Choroid plexus epithelial cell (primary cell): ENCODE measurements around the gene TNFRSF21.
"Not testable (repeated sequence)": the region's sequence is repeated elsewhere in the genome, so short reads cannot be mapped to it uniquely, and the experiment has no call there.

Experiments
- DNase-seq: peaks from one replicate; pipeline ENCODE4 v3.0.0-alpha.2; 2010; ENCODE audit warnings: low read depth
- H3K4me3 ChIP-seq: 2 replicates; pipeline ENCODE4 v1.5.1; 2011; ENCODE audit warnings: low read depth, mild to moderate bottlenecking, control low read depth, low read length, moderate library complexity
- CTCF ChIP-seq: conservative IDR thresholded peaks from 2 replicates; pipeline ENCODE4 v1.5.1; 2011; ENCODE audit warnings: low read depth, mild to moderate bottlenecking, control low read depth, inconsistent platforms, low read length, moderate library complexity

Gene TNFRSF21

GRCh38 chr6:47323321-47323720 lies 13.6 kb upstream of the TNFRSF21 start:
- H3K4me3 ChIP-seq, result no peak overlapping the region
- no peak for DNase-seq
- TF ChIP-seq CTCF, result no peak

GRCh38 chr6:47321577-47321976 lies 11.9 kb upstream of the TNFRSF21 start:
- DNase-seq, result peak; percentile 34
- H3K4me3 ChIP-seq, result no peak overlapping the region
- TF ChIP-seq CTCF, result peak; percentile 19

- no peak for TF ChIP-seq CTCF
- DNase-seq, result no peak
- H3K4me3 ChIP-seq, result no peak overlapping the region
Observed at GRCh38 chr6:47319867-47320266, 10.2 kb upstream of the TNFRSF21 start.

GRCh38 chr6:47319382-47319781 lies 9.7 kb upstream of the TNFRSF21 start:
- DNase-seq, result no peak
- no peak for TF ChIP-seq CTCF
- H3K4me3 ChIP-seq, result no peak overlapping the region

GRCh38 chr6:47318236-47318989 lies 8.7 kb upstream of the TNFRSF21 start:
- TF ChIP-seq CTCF, result no peak
- no peak overlapping the region for H3K4me3 ChIP-seq
- no peak for DNase-seq

GRCh38 chr6:47315181-47315580 lies 5.5 kb upstream of the TNFRSF21 start:
- DNase-seq, H3K4me3 ChIP-seq: not testable (repeated sequence)

- H3K4me3 ChIP-seq, result no peak overlapping the region
- DNase-seq, result no peak
- TF ChIP-seq CTCF, result no peak
Observed at GRCh38 chr6:47310131-47310480, 401 bp upstream of the TNFRSF21 start.
